ENCODE data around the gene KYAT1.
A peak's percentile ranks its signal among the peaks of the same experiment; 100 is the strongest.
"Not testable (repeated sequence)": the region's sequence is repeated elsewhere in the genome, so short reads cannot be mapped to it uniquely, and the experiment has no call there.

KYAT1 gene

DNA sequence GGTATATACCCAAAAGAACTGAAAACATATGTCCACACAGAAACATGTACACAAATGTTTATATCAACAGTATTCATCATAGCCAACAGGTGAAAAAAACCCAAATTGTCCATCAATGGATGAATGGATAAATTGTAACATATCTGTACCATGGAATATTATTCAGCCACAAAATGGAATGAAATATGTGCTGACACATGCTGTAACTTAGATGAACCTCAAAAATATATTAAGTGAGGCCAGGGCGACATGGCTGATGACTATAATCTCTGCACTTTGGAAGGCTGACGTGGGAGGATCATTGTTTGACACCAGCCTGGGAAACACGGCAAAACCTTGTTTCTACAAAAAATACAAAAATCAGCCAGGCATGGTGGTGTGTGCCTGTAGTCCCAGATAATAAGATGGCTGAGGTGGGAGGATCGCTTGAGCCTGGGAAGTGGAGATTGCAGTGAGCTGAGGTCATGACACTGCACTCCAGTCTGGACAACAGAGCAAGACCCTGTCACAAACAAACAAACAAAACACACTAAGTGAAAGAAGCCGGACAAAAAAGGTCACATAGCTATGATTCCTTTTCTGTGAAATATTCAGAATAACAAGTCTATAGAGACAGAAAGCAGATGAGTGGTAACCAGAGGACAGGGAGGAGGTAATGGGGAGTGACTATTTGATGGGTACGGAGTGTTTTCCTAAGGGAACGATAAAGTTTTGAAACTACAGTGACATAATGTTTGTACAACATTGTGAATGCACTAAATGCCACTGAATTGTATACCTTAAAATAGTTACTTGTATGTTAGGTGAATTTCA lies 11.4 kb downstream of the KYAT1 start:
- no peak overlapping the region for H3K4me3 ChIP-seq (ENCODE audit: control insufficient read depth, low read depth, low read length)
- no peak for DNase-seq (ENCODE audit: low read depth)
- TF ChIP-seq, protein P1, sequence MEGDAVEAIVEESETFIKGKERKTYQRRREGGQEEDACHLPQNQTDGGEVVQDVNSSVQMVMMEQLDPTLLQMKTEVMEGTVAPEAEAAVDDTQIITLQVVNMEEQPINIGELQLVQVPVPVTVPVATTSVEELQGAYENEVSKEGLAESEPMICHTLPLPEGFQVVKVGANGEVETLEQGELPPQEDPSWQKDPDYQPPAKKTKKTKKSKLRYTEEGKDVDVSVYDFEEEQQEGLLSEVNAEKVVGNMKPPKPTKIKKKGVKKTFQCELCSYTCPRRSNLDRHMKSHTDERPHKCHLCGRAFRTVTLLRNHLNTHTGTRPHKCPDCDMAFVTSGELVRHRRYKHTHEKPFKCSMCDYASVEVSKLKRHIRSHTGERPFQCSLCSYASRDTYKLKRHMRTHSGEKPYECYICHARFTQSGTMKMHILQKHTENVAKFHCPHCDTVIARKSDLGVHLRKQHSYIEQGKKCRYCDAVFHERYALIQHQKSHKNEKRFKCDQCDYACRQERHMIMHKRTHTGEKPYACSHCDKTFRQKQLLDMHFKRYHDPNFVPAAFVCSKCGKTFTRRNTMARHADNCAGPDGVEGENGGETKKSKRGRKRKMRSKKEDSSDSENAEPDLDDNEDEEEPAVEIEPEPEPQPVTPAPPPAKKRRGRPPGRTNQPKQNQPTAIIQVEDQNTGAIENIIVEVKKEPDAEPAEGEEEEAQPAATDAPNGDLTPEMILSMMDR (conservative IDR thresholded peaks at IDR 0.05; ENCODE audit: control insufficient read depth, insufficient read depth, low read depth, low read length), result no peak

DNA sequence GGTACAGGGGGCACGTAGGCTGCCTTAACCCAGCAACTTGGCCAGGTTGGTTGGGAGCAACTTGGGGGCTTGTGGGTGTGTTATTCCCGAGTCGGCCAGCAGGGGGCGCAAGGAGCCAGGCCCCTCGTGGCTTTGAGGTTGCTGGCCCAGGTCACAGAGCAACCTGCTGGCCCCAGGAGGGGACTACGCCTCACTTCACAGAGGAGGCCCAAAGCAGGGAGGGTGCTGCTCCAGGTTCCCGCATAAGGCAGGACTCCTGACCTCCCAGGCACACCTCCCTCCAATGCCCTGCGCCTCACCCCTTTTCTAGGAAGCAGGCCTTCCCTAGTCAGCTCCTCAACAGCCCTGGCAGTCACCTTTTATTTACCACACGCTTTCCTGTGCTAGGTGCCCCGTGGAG lies 18.1 kb downstream of the KYAT1 start:
- H3K4me3 ChIP-seq (ENCODE audit: control insufficient read depth, low read depth, low read length), result no peak overlapping the region
- peak; percentile 52 for DNase-seq (ENCODE audit: low read depth)
- TF ChIP-seq, protein P1 (conservative IDR thresholded peaks at IDR 0.05; ENCODE audit: control insufficient read depth, insufficient read depth, low read depth, low read length), result peak; percentile 85

DNA sequence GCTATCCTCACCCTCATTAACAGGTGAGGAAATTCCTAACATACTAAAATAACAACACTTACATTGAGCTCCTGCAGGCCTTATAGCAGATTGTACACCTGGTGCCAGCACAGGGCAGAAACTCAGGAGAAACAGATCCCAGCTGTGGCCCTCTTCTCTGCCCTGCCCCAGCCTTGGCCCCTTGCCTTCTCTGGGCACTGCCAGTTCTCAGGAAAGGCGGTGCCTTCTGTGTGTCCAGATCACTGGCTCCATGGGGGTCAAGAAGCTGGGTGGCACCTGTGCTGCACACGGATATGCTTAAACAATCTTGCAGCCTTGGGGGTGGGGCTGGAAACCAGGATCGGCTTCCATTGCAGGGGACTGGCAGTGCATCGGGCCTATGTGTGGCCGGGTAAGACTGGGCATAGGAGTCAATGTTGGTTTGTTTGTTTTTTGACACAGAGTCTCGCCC lies 19.3 kb downstream of the KYAT1 start:
- no peak for DNase-seq (ENCODE audit: low read depth)
- TF ChIP-seq, protein P1 (conservative IDR thresholded peaks at IDR 0.05; ENCODE audit: control insufficient read depth, insufficient read depth, low read depth, low read length), result no peak
- no peak overlapping the region for H3K4me3 ChIP-seq (ENCODE audit: control insufficient read depth, low read depth, low read length)

DNA sequence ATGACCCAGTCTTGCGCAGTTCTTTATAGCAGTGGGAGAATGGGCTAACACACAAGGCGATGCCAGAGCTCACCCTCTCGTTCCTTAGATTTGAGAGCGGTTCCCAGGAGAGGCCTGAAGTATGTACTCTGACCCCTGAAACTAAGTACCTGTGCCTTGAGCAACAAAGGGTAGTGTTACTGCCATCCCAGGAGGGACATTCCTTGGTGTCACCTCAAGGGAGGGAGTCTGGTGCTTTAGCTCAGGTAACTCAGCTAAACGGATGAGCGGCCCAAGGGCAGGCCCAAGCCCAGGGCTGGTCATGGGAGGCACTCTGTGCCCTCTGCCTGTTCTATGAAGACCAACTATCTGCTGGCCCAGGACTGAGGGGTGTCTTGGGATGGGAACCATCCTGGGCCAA lies 20.2 kb downstream of the KYAT1 start:
- TF ChIP-seq, protein P1 (conservative IDR thresholded peaks at IDR 0.05; ENCODE audit: control insufficient read depth, insufficient read depth, low read depth, low read length), result no peak
- no peak for DNase-seq (ENCODE audit: low read depth)
- H3K4me3 ChIP-seq (ENCODE audit: control insufficient read depth, low read depth, low read length), result no peak overlapping the region

DNA sequence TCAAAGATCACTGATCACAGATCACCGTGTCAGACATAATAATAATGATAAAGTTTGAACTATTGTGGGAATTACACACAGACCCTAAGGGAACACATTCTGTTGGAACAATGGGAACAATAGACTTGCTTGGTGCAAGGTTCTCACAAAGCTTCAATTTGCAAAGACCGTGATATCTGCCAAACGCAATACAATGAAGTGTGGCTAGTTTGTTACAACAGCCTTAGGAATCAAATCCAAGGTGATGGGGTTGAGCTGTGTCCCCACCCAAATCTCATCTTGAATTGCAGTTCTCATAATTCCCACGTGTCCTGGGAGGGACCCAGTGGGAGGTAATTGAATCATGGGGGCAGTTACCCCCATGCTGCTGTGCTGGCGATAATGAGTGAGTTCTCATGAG lies 20.8 kb downstream of the KYAT1 start:
- TF ChIP-seq, protein P1 (conservative IDR thresholded peaks at IDR 0.05; ENCODE audit: control insufficient read depth, insufficient read depth, low read depth, low read length), result no peak
- no peak for DNase-seq (ENCODE audit: low read depth)
- H3K4me3 ChIP-seq (ENCODE audit: control insufficient read depth, low read depth, low read length), result no peak overlapping the region

DNA sequence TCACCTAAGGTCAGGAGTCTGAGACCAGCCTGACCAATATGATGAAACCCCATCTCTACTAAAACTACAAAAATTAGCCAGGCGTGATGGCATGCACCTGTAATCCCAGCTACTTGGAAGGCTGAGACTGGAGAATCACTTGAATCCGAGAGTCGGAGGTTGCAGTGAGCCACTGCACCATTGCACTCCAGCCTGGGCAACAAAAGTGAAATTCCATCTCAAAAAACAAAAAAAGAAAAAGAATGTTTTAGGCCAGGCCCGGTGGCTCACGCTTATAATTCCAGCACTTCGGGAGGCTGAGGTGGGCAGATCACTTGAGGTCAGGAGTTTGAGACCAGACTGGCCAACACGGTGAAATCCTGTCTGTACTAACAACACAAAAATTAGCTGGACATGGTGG lies 23.3 kb downstream of the KYAT1 start:
- not testable (repeated sequence) for H3K4me3 ChIP-seq (ENCODE audit: control insufficient read depth, low read depth, low read length); DNase-seq (ENCODE audit: low read depth)

DNA sequence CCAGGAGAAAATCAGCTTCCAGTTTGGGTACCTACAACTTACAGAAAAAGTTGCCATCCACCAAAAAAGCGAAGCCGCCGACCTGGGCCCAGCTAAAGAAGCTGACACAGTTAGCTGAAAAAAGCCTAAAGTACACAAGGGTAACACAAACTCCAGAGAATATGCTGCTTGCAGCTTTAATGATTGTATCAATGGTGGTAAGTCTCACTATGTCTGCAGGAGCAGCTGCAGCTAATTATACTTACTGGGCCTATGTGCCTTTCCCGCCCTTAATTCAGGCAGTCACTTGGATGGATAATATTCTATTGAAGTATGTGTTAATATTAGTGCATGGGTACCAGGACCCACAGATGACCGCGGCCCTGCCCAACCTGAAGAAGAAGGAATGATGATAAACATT lies 27.3 kb downstream of the KYAT1 start:
- not testable (repeated sequence) for DNase-seq (ENCODE audit: low read depth); H3K4me3 ChIP-seq (ENCODE audit: control insufficient read depth, low read depth, low read length)

DNA sequence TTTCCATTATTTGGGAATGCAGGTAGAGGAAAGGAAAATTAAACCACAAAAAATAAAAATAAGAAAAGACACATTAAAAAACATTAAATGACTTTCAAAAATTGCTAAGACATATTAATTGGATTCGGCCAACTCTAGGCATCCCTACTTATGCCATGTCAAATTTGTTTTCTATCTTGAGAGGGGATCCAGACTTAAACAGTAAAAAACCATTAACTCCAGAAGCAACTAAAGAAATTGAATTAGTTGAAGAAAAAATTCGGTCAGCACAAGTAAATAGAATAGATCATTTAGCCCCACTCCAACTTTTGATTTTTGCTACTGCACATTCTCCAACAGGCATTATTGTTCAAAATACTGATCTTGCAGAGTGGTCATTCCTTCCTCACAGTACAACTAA lies 29.1 kb downstream of the KYAT1 start:
- H3K4me3 ChIP-seq (ENCODE audit: control insufficient read depth, low read depth, low read length); DNase-seq (ENCODE audit: low read depth): not testable (repeated sequence)

Measured in fibroblast of mammary gland (primary cell).